Glomerular visceral epithelial cell (primary cell): ENCODE data around the gene TRIP13.
A peak's percentile ranks its signal among the peaks of the same experiment; 100 is the strongest.

Experiments used
- DNase-seq: peaks from one replicate; pipeline ENCODE4 v3.0.0-alpha.2; 2016; ENCODE audit errors: extremely low spot score

TRIP13 gene

DNA sequence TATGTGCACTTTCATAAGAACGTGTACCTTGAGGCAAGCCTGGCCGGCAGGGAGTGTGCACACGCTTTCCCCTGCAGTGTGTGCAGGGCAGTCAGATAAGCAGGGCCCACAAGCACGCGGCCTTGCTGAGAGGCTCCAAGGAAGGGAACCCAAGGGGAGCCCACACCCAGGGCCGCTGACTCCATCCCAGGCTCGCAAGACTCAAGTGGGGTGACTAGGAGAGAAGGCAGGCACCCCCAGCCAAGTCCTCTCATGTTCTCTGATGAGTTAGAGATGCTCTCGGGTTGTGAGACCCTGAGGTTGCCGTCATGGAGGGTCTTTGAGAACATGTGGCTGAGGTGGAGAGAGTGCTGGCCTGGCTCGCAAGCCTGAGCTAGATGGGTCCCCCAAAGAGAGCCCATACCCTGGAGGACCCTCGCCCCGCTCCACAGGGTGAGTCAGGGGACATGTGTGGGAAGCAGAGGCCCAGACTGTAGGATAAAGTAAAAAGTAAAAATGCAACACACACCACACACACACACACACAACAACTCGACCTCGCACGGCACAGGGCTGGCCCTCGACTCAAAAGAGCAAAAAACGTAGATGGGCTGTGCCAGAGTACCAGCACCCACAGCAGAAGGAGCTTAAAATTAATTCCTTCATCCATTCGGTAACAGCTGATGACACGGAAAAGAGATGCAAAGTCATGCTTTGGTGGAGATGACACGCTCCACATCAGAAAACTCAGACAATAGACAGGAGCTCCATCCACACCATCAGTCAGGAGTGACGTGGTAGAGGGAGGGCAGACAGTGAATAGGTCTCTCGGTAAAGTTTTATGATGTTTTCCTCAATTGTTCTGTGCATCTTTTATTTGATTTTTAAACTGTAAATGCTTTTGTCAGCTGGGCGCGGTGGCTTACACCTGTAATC lies 61.1 kb downstream of the TRIP13 start:
- no peak for DNase-seq

DNA sequence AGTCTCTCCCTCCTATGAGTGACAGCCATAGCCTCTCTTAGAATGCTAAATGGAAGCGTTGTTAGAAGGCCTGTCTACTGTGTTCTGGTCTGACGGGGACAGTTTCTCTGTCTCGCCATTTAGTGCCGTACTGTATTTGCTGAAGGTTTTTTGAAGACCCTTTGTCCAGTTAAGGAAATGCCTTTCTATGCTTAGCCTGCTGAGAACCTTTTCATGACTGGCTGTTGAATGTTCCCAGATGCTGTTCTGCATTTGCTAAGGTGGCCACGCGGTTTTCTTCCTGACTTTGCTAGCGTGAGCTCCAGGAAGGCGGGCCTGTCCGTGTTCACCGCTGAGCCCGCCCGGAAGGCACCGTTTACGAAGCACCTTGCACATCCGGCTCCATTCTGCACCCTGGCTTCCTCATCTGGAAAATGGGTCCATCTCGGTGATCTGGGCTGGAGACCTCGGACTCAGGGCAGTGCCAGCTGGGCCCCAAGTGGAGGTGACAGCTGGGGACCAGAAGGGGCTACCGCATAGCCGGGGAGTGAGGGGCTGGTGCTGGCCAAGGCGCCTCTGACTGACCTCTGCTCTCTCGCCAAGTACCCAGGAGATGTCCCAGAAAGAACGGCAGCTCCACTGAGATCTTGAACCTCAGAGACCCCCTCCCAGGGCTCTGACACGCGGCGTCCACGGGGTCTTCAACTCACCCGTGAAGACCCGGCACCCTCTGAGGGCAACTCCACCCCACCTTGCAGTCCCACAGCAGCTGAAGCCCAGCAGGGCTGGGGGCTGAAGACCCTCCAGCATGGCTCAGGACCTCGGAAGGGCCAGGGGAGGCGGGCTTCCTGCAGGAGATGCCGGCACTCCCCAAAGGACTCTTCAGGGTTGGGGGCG lies 63.4 kb downstream of the TRIP13 start:
- DNase-seq = no peak

DNA sequence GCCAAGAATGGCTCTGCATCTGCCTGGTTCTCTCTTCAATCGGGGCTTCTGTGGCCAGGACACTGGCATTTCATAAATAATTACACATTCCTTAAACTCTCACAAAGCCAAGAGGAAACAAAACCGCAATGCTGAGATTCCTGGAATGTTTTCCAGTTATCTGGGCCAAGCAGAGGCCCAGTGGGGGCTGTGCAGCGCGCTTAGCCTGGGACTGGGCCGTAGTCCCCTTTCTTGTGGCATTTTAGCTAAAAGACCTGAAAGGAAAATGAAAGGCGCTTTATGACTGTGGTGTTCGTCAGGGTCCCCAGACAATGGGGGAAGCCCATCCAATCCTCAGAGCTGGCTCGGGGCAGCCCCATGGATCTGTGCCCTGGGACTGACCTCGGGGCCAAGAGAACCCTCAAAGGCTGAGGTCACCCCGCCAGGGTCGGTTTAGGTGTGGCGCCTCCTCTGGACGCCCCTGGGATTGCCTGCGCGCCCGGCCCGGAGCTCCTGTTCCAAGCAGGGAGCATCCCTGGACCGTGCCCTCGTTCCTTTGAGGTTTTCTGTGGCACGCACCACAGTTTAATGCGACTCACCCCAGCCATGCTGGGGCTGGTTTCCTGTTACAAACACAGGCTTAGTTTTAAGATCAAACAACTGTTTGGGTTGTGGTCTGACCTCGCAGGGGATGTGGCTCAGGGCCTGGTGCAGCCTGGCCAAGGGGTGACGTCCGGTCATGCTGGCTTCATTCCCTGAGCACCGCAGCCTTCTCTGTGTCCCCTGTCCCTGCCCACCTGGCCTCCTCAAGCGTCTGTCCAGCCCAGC lies 64.5 kb downstream of the TRIP13 start:
- peak; percentile 94 for DNase-seq

DNA sequence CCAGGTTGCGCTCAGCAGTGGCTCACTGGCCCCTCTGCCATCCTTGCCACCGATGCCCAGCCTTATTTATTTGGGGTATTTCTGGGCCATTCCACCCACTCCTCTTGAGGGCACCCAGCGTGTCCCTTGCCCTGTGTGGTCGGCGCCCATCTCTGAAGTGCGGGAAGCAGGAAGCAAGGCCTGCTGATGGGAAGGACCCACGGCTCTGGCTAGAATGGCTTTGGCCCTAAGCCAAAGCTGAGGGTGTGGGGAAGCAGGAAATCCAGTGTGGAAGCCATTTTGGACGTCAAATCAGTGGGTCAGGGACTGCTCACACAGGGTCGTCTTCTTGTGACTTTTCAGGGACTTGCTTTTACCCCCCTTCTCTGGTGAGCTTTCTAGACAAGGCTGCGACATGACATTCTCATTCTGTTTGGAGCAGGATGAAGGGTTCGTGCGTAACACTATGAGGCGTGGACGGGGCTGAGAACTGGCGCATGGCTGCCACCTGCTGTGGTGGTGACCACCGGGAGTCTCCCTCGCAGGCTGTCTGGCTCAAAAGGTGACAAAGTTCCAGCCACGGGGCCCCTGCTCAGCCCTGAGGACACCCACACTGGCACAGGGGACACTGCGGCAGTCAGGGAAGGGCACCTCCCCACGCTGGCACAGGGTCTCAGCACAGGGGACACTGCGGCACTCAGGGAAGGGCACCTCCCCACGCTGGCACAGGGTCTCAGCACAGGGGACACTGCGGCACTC lies 65.2 kb downstream of the TRIP13 start:
- peak; percentile 56 for DNase-seq

DNA sequence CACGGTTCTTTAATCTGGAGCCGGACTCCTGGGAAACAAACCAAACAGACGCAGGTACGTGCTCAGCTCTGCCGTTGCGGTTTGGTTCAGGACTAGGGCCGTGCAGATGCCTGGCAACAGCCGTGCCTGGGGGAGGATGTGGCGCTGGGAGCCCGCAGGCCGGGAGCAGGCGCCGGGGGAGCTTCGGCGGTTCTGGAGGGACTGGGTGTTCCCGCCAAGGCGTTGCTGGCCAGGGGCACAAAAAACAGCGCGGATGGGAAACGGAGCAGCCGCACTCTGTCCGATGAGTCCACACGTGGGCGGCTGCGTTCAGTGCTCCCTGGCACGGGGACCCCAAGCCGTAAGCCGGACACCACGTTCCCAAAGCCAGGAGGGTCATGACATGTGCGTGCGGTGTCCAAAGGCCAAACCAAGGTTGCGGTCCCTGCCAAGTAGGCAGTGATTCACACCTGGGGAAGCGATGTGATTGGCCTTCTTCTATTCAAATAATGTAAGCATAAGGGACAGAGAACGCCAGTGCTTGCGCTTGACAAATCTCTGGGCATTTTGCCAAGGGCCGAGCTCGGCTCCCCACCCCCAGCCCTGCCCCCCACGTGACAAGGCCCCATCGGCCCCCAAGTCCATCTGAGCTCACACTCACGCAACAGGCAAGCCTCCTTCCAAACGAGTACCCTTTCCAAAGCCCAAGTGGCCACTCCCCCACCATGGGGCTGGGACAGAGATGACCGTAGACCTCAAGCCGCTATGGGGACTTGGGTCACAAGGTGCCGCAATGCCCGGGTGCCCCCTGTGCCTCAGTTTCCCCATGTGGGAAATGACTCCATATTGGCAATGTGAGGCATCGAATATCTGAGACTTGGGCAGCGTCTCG lies 66.3 kb downstream of the TRIP13 start:
- peak; percentile 71 for DNase-seq

DNA sequence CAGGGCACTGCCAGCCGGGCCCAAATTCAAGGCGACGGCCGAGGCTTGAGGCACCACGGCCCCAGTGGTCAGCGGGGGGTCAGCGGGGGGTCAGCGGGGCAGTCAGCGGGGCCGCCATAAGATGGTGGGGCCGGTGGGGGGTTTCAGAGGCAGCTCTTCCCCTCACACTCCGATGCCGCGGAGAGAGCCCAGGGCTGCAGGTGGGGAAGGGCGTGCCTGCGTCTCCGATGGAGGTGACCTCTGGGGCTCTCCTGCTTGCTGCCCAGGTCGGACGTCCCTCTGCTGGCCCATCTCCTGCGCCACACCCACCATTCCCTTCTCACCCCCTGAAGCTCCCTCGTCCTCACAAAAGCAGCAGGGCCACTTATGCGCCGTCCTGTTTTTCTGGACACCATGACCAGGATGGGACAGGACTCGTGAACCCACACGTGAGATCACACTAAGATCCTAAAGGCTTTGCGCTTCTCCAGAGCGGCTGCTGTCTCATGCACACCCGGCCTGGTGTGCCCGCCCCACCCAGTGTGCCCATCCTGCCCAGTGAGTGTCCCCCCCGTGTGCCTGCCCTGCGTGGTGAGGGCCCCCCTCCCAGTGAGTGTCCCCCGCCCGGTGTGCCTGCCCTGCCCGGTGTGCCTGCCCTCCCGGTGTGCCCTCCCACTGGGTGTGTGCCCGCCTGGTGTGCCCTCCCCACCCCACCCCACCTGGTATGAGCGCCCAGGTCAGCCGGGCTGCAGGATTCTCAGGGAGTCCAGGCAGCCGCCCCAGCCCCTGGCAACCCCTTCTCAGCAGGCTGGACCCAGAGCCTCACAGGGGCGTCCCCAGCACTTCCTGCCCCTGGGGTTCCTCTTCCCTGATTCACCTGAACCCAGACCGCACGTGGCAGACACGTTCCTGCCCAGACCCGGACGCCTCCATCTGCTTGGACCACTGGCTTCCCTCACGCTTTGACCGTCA lies 67.2 kb downstream of the TRIP13 start:
- DNase-seq = no peak

DNA sequence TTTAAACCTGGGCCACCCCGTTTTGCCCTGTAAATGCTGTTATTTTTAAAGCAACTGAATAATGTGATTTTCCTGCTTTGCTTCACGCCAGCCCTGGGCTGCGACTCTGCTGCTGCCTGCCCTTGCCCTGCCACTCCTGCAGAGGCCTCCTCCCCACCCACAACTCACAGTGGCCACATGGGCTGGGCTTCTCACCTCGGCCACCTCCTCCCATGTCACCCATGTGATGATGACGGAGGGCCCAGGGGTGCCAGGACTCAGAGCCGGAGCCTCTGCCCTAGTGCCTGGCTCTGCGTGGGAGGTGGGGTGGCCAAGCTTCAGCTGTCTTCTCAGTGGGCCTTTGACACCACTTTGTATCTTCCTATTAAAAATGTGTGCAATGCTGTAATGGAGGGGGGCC lies 67.9 kb downstream of the TRIP13 start:
- DNase-seq = no peak

DNA sequence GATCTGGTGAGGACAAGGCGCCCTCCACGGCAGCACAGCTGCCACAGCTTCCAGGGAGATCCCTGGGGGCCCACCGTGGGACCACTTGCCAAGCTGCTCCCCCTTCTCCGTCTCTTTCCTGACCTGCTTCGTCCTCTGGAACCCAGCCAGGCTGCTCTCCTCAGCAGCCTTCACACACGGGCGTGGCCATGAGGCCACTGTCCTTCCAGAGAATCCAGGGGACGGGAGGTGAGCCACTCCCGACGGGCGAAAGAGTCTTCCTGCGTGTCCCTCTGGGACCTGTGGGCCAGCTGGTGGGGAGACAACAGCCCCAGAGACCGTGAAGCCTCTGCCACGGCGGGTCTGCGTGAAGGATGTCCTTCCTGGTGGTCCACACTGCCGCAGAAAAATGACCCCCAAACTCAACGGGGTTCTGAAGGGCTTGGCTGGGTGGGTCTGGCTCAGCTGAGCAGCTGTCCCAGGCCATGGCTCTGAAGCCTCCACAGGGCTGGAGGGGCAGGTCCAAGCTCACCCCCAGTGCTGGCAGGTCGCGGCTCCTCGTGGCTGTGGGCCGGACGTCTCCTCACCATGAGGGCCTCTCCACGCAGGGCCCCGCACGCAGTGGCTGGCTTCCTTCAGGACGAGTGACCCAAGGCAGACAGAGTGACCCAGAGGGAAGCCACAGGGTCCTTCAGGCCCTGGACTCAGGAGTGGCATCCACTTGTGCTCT lies 68.5 kb downstream of the TRIP13 start:
- DNase-seq = no peak

DNA sequence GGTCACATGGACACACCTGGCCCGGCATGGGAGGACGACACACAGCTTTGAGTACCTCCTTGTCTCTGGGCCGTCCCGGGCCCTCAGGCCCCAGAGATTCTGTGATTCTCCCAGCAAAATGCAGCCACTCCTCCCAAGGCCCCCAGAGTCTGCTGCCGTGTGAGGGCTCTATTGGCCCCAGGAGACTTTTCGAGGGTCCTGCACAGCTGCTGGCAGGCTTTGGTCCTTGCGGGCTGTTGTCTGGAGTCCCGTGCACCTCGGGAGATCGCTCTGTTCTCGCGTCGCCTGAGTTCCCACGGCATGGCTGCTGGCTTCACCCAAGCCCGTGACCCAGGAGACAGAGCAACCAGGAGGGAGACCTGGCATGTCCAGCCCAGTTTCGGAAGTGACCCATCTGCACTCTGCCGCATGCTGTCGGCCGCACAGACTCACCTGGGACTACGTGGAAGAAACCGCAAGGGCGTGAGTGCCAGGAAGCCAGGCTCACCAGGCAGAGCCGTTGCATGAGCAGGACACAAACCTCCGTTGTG lies 69.1 kb downstream of the TRIP13 start:
- no peak for DNase-seq

DNA sequence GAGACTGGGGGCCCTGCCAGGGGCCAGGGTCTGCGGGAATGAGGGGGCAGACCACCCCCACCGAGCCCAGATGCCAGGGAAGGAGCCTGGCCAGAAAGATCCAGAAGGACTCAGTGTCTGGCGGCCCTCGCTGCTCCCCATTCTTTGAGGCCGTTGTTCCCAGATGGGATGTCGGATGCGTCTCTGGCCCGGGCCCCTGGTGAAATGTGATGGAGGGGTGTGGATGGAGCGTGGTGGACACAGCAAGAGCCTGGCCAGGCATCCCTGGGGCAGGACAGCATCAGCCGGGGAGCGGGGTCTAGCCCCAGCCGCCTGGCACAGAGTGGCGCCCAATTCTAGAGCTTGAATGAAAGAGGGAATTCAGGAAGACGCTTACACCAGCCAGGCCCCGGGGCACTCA lies 69.7 kb downstream of the TRIP13 start:
- DNase-seq = no peak

DNA sequence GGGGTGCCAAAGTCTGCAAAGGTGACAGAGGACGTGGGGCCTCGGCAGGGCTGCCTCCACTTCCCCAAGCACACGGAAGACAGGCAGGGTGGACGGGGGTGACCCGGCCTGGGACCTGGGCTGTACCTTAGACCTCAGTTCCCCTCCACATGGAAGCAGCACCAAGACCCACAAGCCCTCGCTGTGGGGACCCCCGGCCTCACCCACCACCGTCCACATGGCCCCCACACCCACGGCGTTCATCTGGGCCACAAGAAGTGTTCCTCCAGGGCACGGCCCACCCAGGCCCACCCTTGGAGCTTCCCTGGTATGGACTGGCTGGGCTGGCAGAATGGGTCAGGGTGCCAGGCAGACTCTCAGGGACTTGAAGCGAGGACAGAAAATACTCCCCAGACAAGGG lies 70.1 kb downstream of the TRIP13 start:
- no peak for DNase-seq

DNA sequence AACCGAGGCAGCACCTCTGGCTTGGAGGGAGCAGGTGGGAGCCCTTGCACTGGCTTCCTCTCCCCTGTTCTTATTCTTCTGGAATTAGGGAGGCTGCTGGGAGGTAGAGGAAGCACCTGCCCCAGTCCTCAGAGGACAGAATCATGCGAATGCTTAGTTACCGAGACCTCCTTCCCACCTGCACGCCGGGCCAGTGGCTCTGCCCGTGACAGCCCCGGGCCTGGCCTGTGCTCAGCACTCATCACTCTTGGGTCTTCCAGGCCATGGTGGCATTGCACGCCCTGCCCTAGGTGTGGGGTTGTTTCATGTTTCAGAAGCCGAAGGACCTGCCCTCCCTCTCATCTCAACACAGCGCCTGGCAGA lies 70.6 kb downstream of the TRIP13 start:
- DNase-seq = no peak

DNA sequence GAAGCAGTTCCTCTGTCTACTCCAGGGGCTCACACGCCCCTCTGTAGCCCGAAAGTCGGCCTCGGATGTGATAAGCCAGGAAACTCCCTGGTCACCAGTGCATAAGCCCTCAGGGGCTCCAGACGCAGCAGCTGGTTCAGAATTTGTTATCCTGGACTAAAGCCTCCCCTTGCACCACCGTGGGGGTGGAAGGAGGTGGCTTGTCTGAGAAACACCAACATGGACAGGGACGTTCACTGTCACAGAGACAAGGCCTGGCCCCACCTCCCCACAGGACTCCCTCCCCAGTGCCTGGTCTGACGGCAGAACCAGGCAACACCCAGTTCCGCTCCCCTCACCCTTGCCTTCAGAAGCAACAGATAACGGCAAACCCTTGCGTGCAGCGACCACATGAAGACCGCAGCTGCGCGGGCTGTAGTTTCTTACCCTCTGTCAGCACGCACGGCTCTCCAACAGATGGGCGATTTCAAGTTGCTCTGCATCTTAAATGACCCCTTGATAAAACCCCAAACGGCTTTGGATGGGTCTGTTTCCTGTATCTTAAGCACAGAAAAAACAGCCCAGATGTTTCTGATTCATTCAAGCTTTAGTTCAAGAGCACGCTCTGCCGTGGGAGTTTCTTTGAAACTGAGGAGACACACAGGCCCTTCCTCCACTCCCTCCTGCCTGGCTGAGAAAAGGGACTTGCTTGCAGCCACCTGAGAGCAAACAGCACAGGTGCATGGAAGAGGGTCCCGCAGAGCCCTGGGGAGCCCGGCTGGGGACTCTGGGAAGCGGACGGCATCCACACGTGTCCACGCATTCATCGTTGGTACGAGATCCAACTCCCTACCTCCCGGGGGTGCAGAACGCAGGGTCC lies 71.2 kb downstream of the TRIP13 start:
- DNase-seq = no peak

DNA sequence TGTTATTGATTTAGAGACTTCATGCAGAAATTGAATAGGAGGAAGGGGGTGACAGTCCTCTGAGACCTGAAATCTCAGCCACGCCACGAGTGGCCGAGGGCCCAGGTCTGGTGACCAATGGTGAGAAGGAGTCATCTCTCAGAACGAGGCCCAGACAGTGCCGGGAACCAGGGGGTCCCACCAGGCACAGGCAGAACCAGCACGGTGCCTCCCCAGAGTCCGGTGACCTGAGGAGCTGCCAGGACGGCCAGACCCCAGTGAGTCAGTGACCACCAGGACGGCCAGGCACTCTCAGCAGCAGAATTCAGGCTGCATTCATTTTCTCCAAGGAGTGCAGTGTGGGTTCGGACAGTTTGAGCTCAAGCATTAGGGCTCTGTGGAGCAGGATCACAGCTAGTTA lies 72.1 kb downstream of the TRIP13 start:
- DNase-seq = no peak

DNA sequence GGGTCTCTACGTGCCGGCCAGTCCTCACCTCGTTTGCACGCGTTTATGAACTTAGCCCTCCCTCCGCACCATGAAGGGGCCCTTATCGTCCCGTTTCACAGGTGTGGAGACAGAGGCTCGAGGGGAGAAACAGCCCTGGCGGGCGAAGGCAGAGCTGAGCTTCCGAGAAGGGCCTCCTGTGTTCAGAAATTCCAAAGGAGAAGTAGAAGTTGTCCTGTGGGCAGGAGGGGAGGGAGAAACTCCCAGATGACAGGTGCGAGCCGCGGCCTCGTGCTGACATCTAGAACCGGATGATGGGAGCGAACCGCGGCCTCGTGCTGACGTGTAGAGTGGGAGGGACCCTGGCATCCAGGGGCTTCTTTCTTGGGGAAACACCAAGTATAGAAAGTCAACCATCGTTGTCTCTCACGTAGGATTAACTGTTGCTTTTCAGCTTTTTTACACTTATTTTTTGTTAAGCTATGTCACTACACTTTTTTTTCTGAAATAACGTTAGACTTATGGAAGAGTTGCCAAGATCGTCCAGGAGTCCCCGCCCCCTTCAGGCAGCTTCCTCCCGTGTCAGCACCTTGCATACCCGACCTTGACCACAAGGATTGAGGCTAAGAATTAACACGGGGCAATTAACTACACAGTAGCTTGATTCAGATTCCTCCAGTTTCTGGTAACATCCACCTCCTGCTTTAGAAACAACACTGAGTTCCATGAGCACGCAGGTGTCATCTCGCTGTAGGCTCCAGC lies 73.1 kb downstream of the TRIP13 start:
- DNase-seq = no peak

DNA sequence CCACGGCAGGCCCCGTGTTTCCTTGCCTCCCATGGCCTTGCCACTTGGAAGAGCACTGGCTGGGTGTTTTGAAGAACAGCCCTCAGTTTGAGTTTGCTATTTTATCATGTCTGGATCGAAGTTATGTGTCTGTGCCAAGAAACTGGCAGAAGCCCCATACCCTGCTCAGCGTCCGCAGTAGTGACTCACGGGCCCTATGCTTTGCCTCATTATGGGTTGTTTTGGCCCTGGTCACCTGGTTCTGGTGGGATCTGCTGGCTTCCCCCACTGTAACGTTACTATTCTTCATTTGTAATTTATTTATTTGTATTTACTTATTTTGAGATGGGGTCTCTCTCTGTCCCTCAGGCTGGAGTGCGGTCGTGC lies 73.6 kb downstream of the TRIP13 start:
- no peak for DNase-seq

DNA sequence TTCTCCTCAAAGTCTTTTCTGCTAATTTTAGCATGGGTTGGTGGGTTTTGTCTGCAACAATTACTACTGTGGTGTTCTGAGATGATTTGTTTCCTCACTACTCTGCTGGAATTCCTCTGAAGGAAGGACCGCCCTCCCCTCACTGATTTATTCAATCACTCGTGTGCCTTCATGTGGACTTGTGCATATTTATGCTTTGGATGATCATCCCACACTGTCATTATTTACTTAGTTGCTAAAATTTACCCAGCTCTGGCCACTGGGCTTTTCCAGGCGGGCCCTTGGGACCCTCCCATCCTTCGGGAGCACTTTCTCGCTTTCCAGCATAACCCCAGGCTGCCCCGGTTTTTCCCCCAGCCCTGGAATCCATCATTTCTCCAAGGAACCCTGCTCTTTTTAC lies 74.3 kb downstream of the TRIP13 start:
- DNase-seq = no peak
